Measurements from ENCODE around the gene HSF5. TPM values are rescaled to one million over a fixed set of nuclear protein-coding genes. Genes with fewer than 3 reads are reported as not detected.

The HSF5 gene
- total RNA-seq, 6 experiments from 2014 or later, result 0.06 to 0.18 (median 0.10) TPM; not detected in 1

GRCh38 chr17:58432806-58433573 is 55.2 kb downstream of the HSF5 start:
- 75% methylated on average over 7 of the region's 7 CpGs for WGBS (ENCODE audit: insufficient coverage, low coverage, low lambda C conversion rate, missing lambda C conversion rate)
- TF ChIP-seq CTCF (IDR thresholded peaks at IDR 0.05), result peak in 1 of 4 donors; percentile 6
- no peak for TF ChIP-seq POLR2A (IDR thresholded peaks at IDR 0.05)
- no peak for ATAC-seq

GRCh38 chr17:58427807-58428206 is 60.4 kb downstream of the HSF5 start:
- Histone ChIP-seq H3K4me1 (no peaks in the 10 kb centered on the region), H3K36me3 (no peaks in the 10 kb centered on the region), H3K4me3 (no peak overlapping the region), H3K9me3 (no peaks in the 10 kb centered on the region), H3K27me3 (no peaks in the 10 kb centered on the region), H3K27ac (no peak overlapping the region)
- intact Hi-C loops (cut with DNase I), result loop anchor here in 1 of 2 donors (10.0 kb wide), 1 partner anchor 73 kb away; the partner anchor contains the start of gene SUPT4H1
- TF ChIP-seq POLR2A (IDR thresholded peaks at IDR 0.05), result no peak
- no peak for TF ChIP-seq CTCF (IDR thresholded peaks at IDR 0.05)
- no peak for DNase-seq
- ATAC-seq, result no peak
- WGBS (ENCODE audit: insufficient coverage, low coverage, low lambda C conversion rate, missing lambda C conversion rate), result 80% methylated on average over 3 of the region's 3 CpGs

More at GRCh38 chr17:58432806-58433573, 55.2 kb downstream of the HSF5 start:
- no peaks in the 10 kb centered on the region for H3K36me3 ChIP-seq
- no peaks in the 10 kb centered on the region for H3K27me3 ChIP-seq
- no peak overlapping the region for H3K4me3 ChIP-seq
- no peak for DNase-seq
- no peaks in the 10 kb centered on the region for H3K9me3 ChIP-seq
- intact Hi-C loops (cut with DNase I), result loop anchor here in 1 of 2 donors (5.0 kb wide), 1 partner anchor 116 kb away; no protein-coding TSS in a partner anchor
- H3K27ac ChIP-seq, result no peak overlapping the region
- no peaks in the 10 kb centered on the region for H3K4me1 ChIP-seq

- TF ChIP-seq CTCF (IDR thresholded peaks at IDR 0.05) (no peak), POLR2A (IDR thresholded peaks at IDR 0.05) (no peak)
- H3K27ac ChIP-seq, result no peak overlapping the region
- WGBS (ENCODE audit: insufficient coverage, low coverage, low lambda C conversion rate, missing lambda C conversion rate), result 63% methylated on average over 1 of the region's 1 CpG
- no peak for ATAC-seq
- intact Hi-C loops (cut with DNase I), result loop anchor here in 1 of 2 donors (10.0 kb wide), 1 partner anchor 67 kb away; the partner anchor contains the start of gene SUPT4H1
- no peaks in the 10 kb centered on the region for H3K27me3 ChIP-seq
- H3K9me3 ChIP-seq, result no peaks in the 10 kb centered on the region
- H3K36me3 ChIP-seq, result no peaks in the 10 kb centered on the region
- H3K4me3 ChIP-seq, result no peak overlapping the region
- H3K4me1 ChIP-seq, result peaks cover 0 to under 1% (median 0%) of the 10 kb centered on the region in 4 donors
- no peak for DNase-seq
Measured at GRCh38 chr17:58421711-58422110, 66.5 kb downstream of the HSF5 start.

- WGBS (ENCODE audit: insufficient coverage, low coverage, low lambda C conversion rate, missing lambda C conversion rate), result 40% methylated on average over 2 of the region's 2 CpGs
- TF ChIP-seq CTCF (IDR thresholded peaks at IDR 0.05), result no peak
- no peak for TF ChIP-seq POLR2A (IDR thresholded peaks at IDR 0.05)
- Histone ChIP-seq H3K27ac (no peak overlapping the region), H3K36me3 (no peaks in the 10 kb centered on the region), H3K4me1 (peaks cover 0 to 8% (median 3%) of the 10 kb centered on the region in 4 donors), H3K27me3 (no peaks in the 10 kb centered on the region), H3K4me3 (no peak overlapping the region), H3K9me3 (no peaks in the 10 kb centered on the region)
- no peak for ATAC-seq
- intact Hi-C loops (cut with DNase I), result loop anchor here in 1 of 2 donors (10.0 kb wide), 1 partner anchor 66 kb away; the partner anchor contains the start of gene SUPT4H1
- no peak for DNase-seq
Measured at GRCh38 chr17:58420827-58421226, 67.4 kb downstream of the HSF5 start.
